Activated CD8-positive, alpha-beta memory T cell treated with anti-CD3 and anti-CD28 coated beads for 4 hours (primary cell): ENCODE measurements around the gene ATXN1.
A peak's percentile ranks its signal among the peaks of the same experiment; 100 is the strongest.

Source experiments
- DNase-seq, 2 donors: peaks; one replicate each; pipeline ENCODE4 v3.0.0-alpha.2; 2020; ENCODE audit warnings: low read depth in 2 of 2

Gene ATXN1

GRCh38 chr6:16698162-16698533 lies 63.1 kb downstream of the ATXN1 start:
- no peak for DNase-seq

- DNase-seq, result no peak
Observed at GRCh38 chr6:16697437-16698161, 63.7 kb downstream of the ATXN1 start.

- no peak for DNase-seq
Observed at GRCh38 chr6:16696496-16696895, 64.8 kb downstream of the ATXN1 start.

- no peak for DNase-seq
Observed at GRCh38 chr6:16694781-16695578, 66.3 kb downstream of the ATXN1 start.

GRCh38 chr6:16691324-16691723 lies 69.9 kb downstream of the ATXN1 start:
- DNase-seq, result no peak

GRCh38 chr6:16690608-16691142 lies 70.6 kb downstream of the ATXN1 start:
- DNase-seq, result no peak

GRCh38 chr6:16689788-16690607 lies 71.3 kb downstream of the ATXN1 start:
- no peak for DNase-seq

GRCh38 chr6:16688984-16689636 lies 72.2 kb downstream of the ATXN1 start:
- DNase-seq, result no peak

GRCh38 chr6:16688436-16688835 lies 72.8 kb downstream of the ATXN1 start:
- DNase-seq, result no peak

GRCh38 chr6:16687045-16687444 lies 74.2 kb downstream of the ATXN1 start:
- no peak for DNase-seq

GRCh38 chr6:16684896-16685554 lies 76.2 kb downstream of the ATXN1 start:
- DNase-seq, result peak; percentile 64 to 88

GRCh38 chr6:16684195-16684689 lies 77.0 kb downstream of the ATXN1 start:
- no peak for DNase-seq

GRCh38 chr6:16683641-16684194 lies 77.5 kb downstream of the ATXN1 start:
- DNase-seq, result no peak

GRCh38 chr6:16681260-16681873 lies 79.9 kb downstream of the ATXN1 start:
- DNase-seq, result no peak

- no peak for DNase-seq
Observed at GRCh38 chr6:16679050-16679449, 82.2 kb downstream of the ATXN1 start.

GRCh38 chr6:16677458-16677857 lies 83.8 kb downstream of the ATXN1 start:
- no peak for DNase-seq

- no peak for DNase-seq
Observed at GRCh38 chr6:16676978-16677377, 84.3 kb downstream of the ATXN1 start.

GRCh38 chr6:16676376-16676775 lies 84.9 kb downstream of the ATXN1 start:
- DNase-seq, result no peak

GRCh38 chr6:16674801-16675392 lies 86.4 kb downstream of the ATXN1 start:
- no peak for DNase-seq
